ENCODE measurements around the gene SEPTIN7. TPM values are rescaled to one million over a fixed set of nuclear protein-coding genes. Genes with fewer than 3 reads are reported as not detected.

The SEPTIN7 gene
- total RNA-seq, 1 donor from 2014 or later, result 187 TPM

GRCh38 chr7:35817181-35817580, 16.3 kb downstream of the SEPTIN7 start:
- Histone ChIP-seq H3K4me3 (no peak overlapping the region), H3K9me3 (replicated peaks) (peaks cover 64% of the 10 kb centered on the region), H3K27ac (replicated peaks) (no peak overlapping the region), H3K27me3 (ENCODE audit: low read depth) (no peaks in the 10 kb centered on the region), H3K36me3 (no peaks in the 10 kb centered on the region), H3K4me1 (peaks cover 31% of the 10 kb centered on the region)
- intact Hi-C loops (cut with micrococcal nuclease), result loop anchor here (10.0 kb wide), 1 partner anchor 48 kb away; no protein-coding TSS in a partner anchor
- TF ChIP-seq, protein P1, sequence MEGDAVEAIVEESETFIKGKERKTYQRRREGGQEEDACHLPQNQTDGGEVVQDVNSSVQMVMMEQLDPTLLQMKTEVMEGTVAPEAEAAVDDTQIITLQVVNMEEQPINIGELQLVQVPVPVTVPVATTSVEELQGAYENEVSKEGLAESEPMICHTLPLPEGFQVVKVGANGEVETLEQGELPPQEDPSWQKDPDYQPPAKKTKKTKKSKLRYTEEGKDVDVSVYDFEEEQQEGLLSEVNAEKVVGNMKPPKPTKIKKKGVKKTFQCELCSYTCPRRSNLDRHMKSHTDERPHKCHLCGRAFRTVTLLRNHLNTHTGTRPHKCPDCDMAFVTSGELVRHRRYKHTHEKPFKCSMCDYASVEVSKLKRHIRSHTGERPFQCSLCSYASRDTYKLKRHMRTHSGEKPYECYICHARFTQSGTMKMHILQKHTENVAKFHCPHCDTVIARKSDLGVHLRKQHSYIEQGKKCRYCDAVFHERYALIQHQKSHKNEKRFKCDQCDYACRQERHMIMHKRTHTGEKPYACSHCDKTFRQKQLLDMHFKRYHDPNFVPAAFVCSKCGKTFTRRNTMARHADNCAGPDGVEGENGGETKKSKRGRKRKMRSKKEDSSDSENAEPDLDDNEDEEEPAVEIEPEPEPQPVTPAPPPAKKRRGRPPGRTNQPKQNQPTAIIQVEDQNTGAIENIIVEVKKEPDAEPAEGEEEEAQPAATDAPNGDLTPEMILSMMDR (IDR thresholded peaks at IDR 0.05; ENCODE audit: borderline replicate concordance), result no peak
- no peak for DNase-seq

- H3K36me3 ChIP-seq, result no peaks in the 10 kb centered on the region
- H3K27me3 ChIP-seq (ENCODE audit: low read depth), result no peaks in the 10 kb centered on the region
- TF ChIP-seq, protein P1 (IDR thresholded peaks at IDR 0.05; ENCODE audit: borderline replicate concordance), result no peak
- H3K9me3 ChIP-seq (replicated peaks), result peaks cover 67% of the 10 kb centered on the region
- no peak overlapping the region for H3K27ac ChIP-seq (replicated peaks)
- intact Hi-C loops (cut with micrococcal nuclease), result loop anchor here (10.0 kb wide), 1 partner anchor 47 kb away; no protein-coding TSS in a partner anchor
- no peak overlapping the region for H3K4me3 ChIP-seq
- H3K4me1 ChIP-seq, result peaks cover 27% of the 10 kb centered on the region
- DNase-seq, result no peak
These were observed 17.1 kb downstream of the SEPTIN7 start for GRCh38 chr7:35817930-35818329.

DNA sequence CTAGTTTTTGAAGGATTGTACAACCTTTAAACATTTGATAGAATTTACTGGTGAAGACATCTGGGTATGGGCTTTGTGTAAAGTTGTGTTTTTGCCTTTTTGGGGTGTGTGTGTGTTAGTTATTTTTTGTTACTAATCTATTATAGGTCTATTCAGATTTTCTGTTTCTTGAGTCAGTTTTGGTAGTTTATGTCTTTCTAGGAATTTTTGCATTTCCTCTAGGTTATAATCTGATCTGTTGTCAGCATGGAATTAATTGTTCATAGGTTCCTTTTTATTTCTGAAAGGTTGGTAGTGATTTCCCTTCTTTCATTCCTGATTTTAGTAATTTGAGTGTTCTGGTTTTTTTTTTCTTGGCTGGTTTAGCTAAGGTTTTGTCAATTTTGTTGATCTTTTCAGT, 17.7 kb downstream of the SEPTIN7 start:
- TF ChIP-seq, protein P1 (IDR thresholded peaks at IDR 0.05; ENCODE audit: borderline replicate concordance), result no peak
- H3K36me3 ChIP-seq, result no peaks in the 10 kb centered on the region
- peaks cover 27% of the 10 kb centered on the region for H3K4me1 ChIP-seq
- H3K4me3 ChIP-seq, result no peak overlapping the region
- H3K27me3 ChIP-seq (ENCODE audit: low read depth), result no peaks in the 10 kb centered on the region
- H3K9me3 ChIP-seq (replicated peaks), result peaks cover 67% of the 10 kb centered on the region
- intact Hi-C loops (cut with micrococcal nuclease), result loop anchor here (10.0 kb wide), 1 partner anchor 46 kb away; no protein-coding TSS in a partner anchor
- DNase-seq, result no peak
- H3K27ac ChIP-seq (replicated peaks), result no peak overlapping the region

DNA sequence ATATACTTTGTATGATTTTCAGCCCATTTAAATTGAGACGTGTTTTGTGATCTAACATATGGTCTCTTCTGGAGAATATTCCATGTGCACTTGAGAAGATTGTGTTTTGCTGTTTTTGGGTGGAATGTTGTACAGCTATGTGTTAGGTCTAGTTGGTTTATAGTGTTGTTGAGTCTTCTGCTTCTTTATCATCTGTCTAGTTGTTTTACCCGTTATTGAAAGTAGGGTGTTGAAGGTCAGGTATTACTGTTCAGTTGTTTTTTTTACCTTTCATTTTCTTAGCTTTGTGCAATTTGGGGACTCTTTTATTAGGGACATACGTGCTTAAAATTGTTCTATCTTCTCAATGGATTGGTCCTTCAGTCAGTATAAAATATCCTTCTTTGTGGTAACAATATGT, 18.5 kb downstream of the SEPTIN7 start:
- Histone ChIP-seq H3K4me3 (no peak overlapping the region), H3K27me3 (ENCODE audit: low read depth) (no peaks in the 10 kb centered on the region), H3K9me3 (replicated peaks) (peaks cover 67% of the 10 kb centered on the region), H3K36me3 (no peaks in the 10 kb centered on the region), H3K4me1 (peaks cover 30% of the 10 kb centered on the region), H3K27ac (replicated peaks) (no peak overlapping the region)
- intact Hi-C loops (cut with micrococcal nuclease), result loop anchor here (10.0 kb wide), 1 partner anchor 45 kb away; no protein-coding TSS in a partner anchor
- DNase-seq, result no peak
- TF ChIP-seq, protein P1 (IDR thresholded peaks at IDR 0.05; ENCODE audit: borderline replicate concordance), result no peak

DNA sequence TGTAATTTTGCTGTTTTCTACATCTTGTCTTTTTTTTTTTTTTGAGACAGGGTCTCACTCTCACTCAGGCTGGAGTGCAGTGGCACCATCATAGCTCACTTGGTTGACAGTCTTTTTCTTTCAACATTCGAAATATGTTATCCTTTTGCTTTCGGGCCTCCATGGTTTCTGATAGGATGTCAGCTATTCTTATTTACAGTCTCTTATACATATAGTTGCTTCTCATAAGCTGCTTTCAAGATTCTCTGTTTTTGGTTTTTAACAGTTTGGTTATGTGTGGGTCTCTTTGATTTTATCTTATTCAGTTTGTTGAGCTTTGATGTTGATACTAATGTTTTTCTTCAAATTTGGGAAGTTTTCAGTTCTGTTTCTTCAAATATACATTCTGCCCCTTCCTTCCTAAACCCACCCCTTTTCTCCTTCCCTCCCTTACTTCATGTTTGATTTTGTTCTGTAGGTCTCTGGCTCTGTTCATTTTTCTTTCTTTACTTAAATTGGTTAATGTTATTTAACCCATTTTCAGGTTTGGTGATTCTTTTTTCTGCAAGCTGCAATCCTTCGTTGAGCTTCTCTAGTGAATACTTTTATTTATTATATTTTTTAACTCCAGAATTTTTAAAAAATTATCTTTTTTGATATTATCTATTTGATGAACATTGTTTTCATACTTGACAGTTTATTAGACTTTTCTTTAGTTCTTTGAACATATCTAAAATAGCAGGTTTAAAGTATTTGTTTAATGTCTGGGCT, 19.3 kb downstream of the SEPTIN7 start:
- Histone ChIP-seq H3K27ac (replicated peaks) (no peak overlapping the region), H3K4me1 (peaks cover 36% of the 10 kb centered on the region), H3K27me3 (ENCODE audit: low read depth) (no peaks in the 10 kb centered on the region), H3K36me3 (no peaks in the 10 kb centered on the region), H3K4me3 (no peak overlapping the region), H3K9me3 (replicated peaks) (peaks cover 62% of the 10 kb centered on the region)
- intact Hi-C loops (cut with micrococcal nuclease), result loop anchor here (10.0 kb wide), 1 partner anchor 45 kb away; no protein-coding TSS in a partner anchor
- TF ChIP-seq, protein P1 (IDR thresholded peaks at IDR 0.05; ENCODE audit: borderline replicate concordance), result no peak
- DNase-seq, result no peak

Data from left ventricle myocardium inferior (tissue), 1 donor.